Stimulated activated CD8-positive, alpha-beta memory T cell treated with anti-CD3 and anti-CD28 coated beads, Interleukin-2, amount 100 ng/mL, for 1 hour (primary cell): ENCODE data around the gene GOLM1.

Experiments
- DNase-seq, 2 donors: peaks; one replicate each; pipeline ENCODE4 v3.0.0-alpha.2; 2020; ENCODE audit warnings: low read depth in 2 of 2

The GOLM1 gene

GRCh38 chr9:85984457-85984856 lies 114.9 kb downstream of the GOLM1 start:
- DNase-seq = no peak

- no peak for DNase-seq
These were observed 118.0 kb downstream of the GOLM1 start for GRCh38 chr9:85981369-85981768.

GRCh38 chr9:85978496-85978895 lies 120.9 kb downstream of the GOLM1 start:
- DNase-seq = no peak
